HuH-7.5 (cell line): Measurements from ENCODE around the gene ADAMTS7.
A peak's percentile ranks its signal among the peaks of the same experiment; 100 is the strongest.
"Not testable (repeated sequence)": the region's sequence is repeated elsewhere in the genome, so short reads cannot be mapped to it uniquely, and the experiment has no call there.

Experiments
- DNase-seq: peaks from one replicate; pipeline ENCODE4 v3.0.0; 2011; ENCODE audit warnings: low spot score

The ADAMTS7 gene

GRCh38 chr15:78726870-78727551 is 84.3 kb downstream of the ADAMTS7 start:
- DNase-seq, result no peak

- DNase-seq, result not testable (repeated sequence)
Observed at GRCh38 chr15:78719819-78720450, 91.3 kb downstream of the ADAMTS7 start.

GRCh38 chr15:78718837-78719236 is 92.4 kb downstream of the ADAMTS7 start:
- no peak for DNase-seq

GRCh38 chr15:78717956-78718656 is 93.2 kb downstream of the ADAMTS7 start:
- DNase-seq, result no peak

- DNase-seq, result no peak
Observed at GRCh38 chr15:78716651-78717050, 94.6 kb downstream of the ADAMTS7 start.

GRCh38 chr15:78715930-78716329 is 95.3 kb downstream of the ADAMTS7 start:
- no peak for DNase-seq

GRCh38 chr15:78715434-78715833 is 95.8 kb downstream of the ADAMTS7 start:
- DNase-seq, result no peak

DNA sequence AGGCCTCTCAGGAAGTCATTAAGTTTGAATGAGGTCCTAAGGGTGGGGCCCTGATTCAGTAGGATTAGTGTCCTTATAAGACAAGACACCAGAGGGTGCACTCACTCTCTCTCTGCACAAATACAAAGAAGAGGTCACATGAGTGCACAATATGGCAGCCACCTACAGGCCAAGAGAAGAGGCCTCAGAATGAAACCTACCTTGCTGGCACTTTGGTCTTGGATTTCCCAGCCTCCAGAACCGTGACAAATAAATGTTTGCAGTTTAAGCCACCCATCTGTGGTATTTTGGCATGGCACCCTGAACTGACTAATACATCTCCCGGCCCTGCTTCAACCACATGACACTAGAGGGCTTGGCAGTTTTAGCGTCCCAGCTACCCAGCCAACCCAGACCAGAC is 96.4 kb downstream of the ADAMTS7 start:
- DNase-seq, result no peak

DNA sequence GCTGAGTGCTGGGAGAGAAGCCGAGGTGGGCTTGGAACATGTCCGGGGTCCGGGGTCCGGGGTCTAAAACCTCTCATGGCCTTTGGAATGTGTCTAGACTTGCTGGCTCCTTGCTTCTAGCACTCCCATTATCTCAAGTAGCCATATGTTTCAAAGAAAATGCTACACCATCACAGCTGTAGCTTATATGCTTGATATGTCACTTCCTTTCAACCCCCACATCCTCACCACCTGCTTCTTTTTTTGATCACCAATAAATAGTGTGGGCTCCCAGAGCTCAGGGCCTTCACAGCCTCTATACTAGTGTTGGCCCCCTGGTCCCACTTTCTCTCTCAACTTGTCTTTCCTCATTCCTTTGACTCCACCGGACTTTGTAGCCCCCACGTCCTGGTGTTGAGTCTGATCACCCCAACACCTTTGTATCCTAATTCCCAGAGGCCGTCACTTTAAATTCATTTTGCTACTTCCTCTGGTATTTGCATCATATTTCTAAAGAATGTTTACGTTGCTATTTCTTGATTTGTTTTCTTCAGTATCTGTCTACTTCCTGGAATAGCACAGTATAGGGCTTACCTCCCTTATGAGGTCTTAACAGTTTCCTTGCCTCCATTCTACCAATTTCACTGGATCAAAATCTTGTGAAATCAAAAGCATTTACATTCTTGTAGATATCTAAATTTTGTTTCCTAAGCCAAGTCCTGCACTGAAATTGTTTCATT is 98.3 kb downstream of the ADAMTS7 start:
- DNase-seq, result no peak

GRCh38 chr15:78711638-78712037 is 99.6 kb downstream of the ADAMTS7 start:
- DNase-seq, result no peak

- peak; percentile 70 for DNase-seq
Observed at GRCh38 chr15:78709263-78709882, 101.9 kb downstream of the ADAMTS7 start.
